GM20431 (cell line): ENCODE data around the gene YEATS2.

ENCODE experiments used
- in situ Hi-C: fragments of 300-500 bp; cut with MseI, MboI; formaldehyde crosslinking; loops from one replicate; pipeline ENCODE4 v1.15.0; 2020; ENCODE audit warnings: low sequenced_read_pairs; ENCODE audit not compliant: unreplicated experiment

The YEATS2 gene

GRCh38 chr3:183807881-183808280, 110.3 kb downstream of the YEATS2 start:
- in situ Hi-C loops, result no loop called here

GRCh38 chr3:183808355-183808754, 110.8 kb downstream of the YEATS2 start:
- in situ Hi-C loops, result no loop called here

- in situ Hi-C loops, result no loop called here
Measured at GRCh38 chr3:183809270-183809669, 111.7 kb downstream of the YEATS2 start.

GRCh38 chr3:183810643-183811594, 113.3 kb downstream of the YEATS2 start:
- in situ Hi-C loops, result no loop called here

GRCh38 chr3:183811638-183812037, 114.0 kb downstream of the YEATS2 start:
- in situ Hi-C loops, result no loop called here

GRCh38 chr3:183812761-183813445, 115.3 kb downstream of the YEATS2 start:
- in situ Hi-C loops, result no loop called here

- in situ Hi-C loops, result no loop called here
Measured at GRCh38 chr3:183814240-183814639, 116.6 kb downstream of the YEATS2 start.

- in situ Hi-C loops, result no loop called here
Measured at GRCh38 chr3:183815563-183815940, 118.0 kb downstream of the YEATS2 start.

- in situ Hi-C loops, result no loop called here
Measured at GRCh38 chr3:183815951-183816475, 118.4 kb downstream of the YEATS2 start.

GRCh38 chr3:183816681-183817510, 119.3 kb downstream of the YEATS2 start:
- in situ Hi-C loops, result no loop called here

GRCh38 chr3:183817639-183818038, 120.0 kb downstream of the YEATS2 start:
- in situ Hi-C loops, result no loop called here

GRCh38 chr3:183818041-183818620, 120.5 kb downstream of the YEATS2 start:
- in situ Hi-C loops, result no loop called here

- in situ Hi-C loops, result no loop called here
Measured at GRCh38 chr3:183818706-183819624, 121.4 kb downstream of the YEATS2 start.

GRCh38 chr3:183819831-183820230, 122.2 kb downstream of the YEATS2 start:
- in situ Hi-C loops, result no loop called here

- in situ Hi-C loops, result no loop called here
Measured at GRCh38 chr3:183822631-183823030, 125.0 kb downstream of the YEATS2 start.

- in situ Hi-C loops, result no loop called here
Measured at GRCh38 chr3:183823963-183824362, 126.4 kb downstream of the YEATS2 start.

GRCh38 chr3:183824761-183825455, 127.3 kb downstream of the YEATS2 start:
- in situ Hi-C loops, result no loop called here

GRCh38 chr3:183825456-183826161, 128.0 kb downstream of the YEATS2 start, which contains the start of gene MAP6D1:
TSS of gene MAP6D1 (minus strand) at chr3:183825577. CDS start at chr3:183825547, 30 bp downstream.
- in situ Hi-C loops, result no loop called here
